HuH-7.5 (cell line): ENCODE measurements around the gene GMEB1.
"Not testable (repeated sequence)": the region's sequence is repeated elsewhere in the genome, so short reads cannot be mapped to it uniquely, and the experiment has no call there.

Experiments used
- DNase-seq: peaks from one replicate; pipeline ENCODE4 v3.0.0; 2011; ENCODE audit warnings: low spot score

Gene GMEB1, protein sequence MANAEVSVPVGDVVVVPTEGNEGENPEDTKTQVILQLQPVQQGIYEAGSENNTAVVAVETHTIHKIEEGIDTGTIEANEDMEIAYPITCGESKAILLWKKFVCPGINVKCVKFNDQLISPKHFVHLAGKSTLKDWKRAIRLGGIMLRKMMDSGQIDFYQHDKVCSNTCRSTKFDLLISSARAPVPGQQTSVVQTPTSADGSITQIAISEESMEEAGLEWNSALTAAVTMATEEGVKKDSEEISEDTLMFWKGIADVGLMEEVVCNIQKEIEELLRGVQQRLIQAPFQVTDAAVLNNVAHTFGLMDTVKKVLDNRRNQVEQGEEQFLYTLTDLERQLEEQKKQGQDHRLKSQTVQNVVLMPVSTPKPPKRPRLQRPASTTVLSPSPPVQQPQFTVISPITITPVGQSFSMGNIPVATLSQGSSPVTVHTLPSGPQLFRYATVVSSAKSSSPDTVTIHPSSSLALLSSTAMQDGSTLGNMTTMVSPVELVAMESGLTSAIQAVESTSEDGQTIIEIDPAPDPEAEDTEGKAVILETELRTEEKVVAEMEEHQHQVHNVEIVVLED

DNA sequence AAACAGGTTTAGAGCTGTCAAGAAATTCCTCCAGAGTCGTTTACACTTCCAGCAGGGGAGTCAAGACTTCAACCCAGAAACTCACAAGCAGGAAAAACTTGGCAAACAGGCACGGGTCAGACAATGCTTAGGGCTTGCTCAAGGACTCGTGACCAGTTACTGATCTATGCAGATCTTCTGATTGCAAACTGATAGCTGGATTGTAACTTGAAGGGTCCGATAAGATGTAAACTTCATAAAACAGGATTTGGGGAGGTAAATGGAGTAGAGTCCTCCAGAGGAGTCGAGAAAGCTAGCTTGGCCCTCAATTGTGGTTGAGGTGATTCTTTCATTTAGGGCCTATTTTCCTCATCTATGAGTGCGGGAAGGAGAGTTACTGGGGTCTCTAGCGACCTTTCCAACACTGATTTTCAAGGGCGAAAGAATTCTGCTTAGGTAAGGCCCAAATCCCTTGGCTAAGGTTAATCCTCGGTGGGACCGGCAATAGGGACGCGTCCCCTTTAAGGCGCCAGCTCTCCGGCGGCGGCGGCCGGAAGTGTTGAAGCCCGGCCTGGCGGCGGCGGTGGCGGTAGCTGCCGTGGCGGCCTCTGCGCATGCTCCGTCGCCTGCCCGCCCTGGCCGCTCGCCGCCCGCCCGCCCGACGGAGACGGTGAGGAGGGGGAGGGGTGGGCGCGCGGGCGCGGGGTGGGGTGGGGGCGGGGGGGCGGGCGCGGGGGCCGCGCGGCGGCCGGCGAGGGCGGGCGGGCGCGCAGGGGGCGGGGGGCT is at the start of gene GMEB1:
GMEB1 (plus strand) TSS at position 594 of the 765 bp plus-strand sequence. CDS start 14,829 bp downstream, outside the sequence.
- peak; percentile 88 for DNase-seq

DNA sequence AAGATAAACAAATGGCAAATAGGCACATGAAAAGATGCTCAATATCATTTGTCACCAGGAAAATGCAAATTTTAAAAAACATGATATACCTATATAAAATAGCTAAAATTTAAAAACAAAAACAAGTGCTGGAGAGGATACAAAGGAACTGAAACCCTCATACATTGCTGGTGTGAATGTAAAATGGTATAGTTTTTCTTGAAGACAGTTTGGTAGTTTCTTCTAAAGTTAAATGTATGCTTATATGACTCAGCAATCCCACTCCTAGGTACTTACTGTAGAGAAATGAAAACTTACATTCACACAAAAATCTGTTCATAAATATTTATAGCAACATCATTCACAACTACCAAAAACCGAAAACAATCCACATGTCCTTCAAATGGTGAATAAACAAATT is 36.9 kb upstream of the GMEB1 start:
- no peak for DNase-seq

DNA sequence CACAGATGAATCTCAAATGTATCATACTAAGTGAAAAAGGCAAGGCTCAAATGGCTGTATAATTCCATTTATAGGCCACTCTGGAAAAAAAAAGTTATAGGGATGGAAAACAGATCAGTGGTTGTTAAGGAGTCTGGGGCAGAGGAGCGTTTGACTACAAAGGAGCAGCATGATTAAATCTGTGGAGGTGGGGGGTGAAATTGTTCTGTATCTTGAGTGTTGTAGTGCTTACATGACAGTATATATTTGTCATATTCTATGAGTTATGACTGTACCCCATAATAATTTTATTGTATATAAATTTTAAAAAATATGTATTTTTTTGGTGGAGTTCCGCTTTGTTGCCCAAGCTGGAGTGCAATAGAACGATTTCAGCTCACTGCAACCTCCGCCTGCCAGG is 36.0 kb upstream of the GMEB1 start:
- DNase-seq: no peak

DNA sequence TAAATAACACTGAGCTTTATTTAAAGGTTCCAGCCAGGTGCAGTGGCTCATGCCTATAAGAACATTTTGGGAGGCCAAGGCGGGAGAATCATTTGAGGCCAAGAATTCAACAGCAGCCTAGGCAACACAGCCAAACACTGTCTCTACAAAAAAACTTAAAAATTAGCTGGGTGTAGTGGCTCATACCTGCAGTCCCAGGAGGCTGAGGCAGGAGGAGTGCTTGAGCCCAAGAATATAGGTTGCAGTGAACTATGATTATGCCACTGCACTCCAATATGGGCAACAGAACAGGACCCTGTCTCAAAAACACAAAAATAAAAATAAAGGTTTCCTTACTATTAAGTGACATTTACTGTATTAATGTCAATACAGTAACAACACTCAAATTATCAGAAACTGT is 27.8 kb upstream of the GMEB1 start:
- DNase-seq: no peak

DNA sequence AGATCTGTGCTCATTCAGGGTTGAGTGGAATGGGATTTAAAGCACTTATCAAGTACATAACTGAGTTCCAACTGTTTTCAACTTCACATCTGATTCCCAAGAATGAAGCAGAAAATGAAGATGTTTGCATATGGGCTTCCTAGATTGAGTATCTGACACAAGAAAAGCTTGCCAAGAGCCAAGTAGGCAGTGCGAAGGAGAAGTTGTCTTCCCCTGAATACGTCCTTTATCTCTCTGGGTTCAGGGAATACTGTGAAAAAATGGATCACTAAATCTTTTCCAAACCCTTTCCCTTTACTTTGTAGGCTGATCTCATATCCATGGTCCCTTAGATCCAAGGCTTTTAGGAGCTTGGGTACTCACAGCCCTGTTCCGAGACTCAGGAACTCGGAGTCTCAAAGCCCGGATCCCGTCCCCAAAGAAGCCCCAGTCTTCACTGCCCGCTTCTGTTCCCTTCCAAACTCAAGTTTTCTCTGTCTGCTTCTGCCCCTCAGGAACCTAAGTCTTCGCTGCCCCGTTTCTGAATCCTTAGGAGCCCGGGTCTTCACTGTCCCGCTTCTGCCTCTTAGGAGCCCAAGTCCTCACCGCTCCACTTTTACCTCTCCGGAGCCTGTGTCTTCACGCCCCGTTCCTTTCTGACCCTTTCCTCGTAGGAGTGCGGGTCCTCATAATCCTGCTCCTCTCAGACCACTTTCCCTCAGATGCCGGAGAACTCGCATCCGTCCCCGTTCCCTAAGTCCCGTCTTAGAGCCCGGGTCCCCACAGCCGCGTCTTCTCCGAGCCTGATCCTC is 26.3 kb upstream of the GMEB1 start:
- DNase-seq: no peak

DNA sequence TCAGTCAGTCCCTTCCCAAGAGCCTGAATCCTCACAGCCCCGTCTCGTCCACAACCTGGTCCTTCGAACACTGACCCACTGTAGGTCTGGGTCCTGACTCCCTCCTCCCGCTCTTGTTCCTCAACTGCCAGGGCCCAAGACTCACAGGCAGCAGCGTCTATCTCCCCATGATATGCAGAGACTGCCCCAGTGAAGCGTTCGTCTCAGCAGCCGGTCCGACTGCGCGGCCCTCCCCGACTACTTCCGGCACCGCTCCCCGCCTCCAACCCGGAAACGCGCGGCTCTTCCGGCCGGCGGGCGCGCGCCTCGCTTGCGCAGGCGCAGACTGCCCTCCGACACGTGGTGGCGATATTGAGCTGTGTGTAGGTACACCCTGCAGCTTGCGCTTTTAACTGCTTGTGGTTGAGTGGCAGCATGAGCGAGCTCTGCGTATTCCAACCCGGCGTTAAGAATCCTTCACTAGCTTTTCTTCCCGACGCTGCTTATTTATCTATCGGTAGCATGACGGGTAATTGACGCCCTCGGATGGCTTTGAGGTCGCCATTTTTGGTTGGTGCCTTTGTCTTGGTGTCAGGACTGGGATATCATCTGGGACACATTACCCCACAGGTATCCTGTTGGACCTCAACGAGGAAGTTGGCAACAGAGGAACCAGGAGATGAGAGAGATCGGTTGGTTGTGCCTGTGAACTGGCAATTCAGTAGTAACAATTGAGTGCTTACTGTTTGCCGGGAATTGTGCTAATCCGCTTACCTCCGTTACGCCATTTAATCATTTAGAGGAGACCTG is 25.5 kb upstream of the GMEB1 start, which contains the start of gene TAF12:
TAF12 (minus strand) TSS at position 221 of the 789 bp plus-strand sequence. CDS start 20,986 bp downstream, outside the sequence.
- DNase-seq: peak; percentile 74

DNA sequence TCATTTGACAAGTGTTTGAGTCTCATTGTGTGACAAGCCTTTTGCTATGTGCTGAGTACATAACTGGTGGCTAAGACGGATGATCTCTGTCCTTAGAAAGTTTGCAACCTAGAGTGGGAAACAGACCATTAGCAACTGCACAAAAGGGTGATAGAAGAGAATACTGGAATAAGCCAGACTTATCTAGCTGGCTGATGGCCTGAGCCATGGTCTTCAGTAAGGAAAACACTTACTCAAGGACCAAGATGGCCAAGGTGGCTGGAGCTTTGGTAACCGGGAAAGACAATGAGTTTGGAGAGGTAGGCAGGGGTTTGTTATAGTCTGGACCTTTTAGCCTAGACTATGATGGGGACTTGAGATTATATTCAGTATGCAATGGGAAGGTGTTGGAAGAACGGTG is 24.1 kb upstream of the GMEB1 start:
- DNase-seq: no peak

DNA sequence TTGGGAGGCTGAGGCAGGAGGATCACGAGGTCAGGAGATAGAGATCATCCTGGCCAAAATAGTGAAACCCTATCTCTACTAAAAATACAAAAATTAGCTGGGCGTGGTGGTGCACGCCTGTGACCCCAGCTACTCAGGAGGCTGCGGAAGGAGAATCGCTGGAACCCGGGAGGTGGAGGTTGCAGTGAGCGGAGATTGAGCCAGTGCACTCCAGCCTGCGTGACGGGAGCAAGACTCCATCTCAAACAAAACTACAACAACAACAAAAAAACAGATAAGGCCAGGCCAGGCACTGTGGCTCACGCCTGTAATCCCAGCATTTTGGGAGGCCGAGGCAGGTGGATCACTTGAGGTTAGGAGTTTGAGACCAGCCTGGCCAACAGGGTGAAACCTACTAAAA is 23.2 kb upstream of the GMEB1 start:
- not testable (repeated sequence) for DNase-seq

DNA sequence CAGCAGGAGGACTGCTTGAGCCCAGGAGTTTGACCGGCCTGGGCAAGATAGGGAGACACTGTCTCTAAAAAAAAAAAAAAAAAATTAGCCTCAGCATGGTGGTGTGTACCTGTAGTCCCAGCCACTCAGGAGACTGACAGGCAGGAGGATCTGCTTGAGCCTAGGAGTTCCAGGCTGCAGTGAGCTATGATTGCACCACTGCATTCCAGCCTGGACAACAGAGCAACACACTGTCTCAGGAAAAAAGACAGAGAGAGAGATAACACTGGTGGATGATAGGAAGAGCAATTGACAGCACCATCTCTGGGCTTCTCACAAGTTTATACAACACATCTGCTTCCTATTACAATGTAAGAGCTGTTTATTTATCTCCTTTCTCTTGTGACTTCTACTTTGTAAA is 22.5 kb upstream of the GMEB1 start:
- DNase-seq: no peak

DNA sequence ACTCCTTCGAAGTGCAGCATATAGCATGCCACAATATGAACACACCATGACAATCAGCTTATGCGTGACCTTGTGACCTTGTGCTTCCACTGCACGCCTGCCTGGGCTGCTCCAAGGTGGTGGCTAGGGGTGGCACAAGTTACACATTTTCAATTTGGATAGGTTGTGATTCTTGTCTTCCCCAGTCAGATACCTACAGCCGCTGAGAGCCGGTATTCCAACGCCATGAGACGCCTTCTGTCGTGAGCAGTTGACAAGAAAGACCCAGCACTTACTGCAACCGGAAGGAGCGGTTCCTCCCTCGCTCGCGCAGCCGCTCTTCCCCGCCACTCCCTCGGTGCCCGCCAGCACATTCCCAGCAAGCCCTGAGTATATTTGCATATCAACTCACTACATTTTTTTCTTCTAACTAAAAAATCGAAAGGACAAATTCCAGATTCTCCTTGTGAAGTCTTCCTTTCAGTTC is 20.5 kb upstream of the GMEB1 start:
- peak; percentile 71 for DNase-seq

DNA sequence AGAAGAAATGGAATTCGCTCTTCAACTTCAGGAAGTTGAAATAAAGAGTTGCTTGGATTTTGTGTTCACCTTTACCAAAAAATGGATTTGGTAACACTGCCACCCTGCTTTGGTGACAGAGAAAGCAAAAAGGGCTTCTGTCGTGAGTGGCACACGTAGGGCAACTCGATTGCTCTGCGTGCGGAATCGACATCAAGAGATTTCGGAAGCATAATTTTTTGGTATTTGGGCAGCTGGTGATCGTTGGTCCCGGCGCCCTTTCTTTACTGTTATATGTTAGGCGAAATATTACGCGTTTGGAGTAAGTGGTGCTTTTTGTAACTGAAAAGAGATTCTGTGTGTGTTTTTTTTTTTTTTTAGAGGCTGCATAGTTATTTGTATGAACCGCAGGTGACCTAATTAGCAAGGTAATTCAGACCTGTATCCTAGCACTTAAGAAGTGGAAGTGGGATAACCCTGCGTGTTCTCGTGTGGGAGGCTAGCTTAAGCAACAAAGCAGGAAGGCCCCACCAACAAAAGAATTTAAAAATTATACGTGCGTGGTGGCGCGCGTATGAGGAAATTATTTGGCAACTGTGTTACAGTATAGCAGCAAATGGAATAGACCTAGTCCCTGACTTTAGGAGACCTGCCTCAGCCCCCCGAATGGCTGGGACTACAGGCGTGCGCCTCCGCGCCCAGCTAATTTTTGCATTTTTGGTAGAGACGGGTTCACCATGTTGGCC is 19.9 kb upstream of the GMEB1 start, which contains the start of gene RNU11:
RNU11 (plus strand) TSS at position 127 of the 725 bp plus-strand sequence.
- peak; percentile 48 for DNase-seq

DNA sequence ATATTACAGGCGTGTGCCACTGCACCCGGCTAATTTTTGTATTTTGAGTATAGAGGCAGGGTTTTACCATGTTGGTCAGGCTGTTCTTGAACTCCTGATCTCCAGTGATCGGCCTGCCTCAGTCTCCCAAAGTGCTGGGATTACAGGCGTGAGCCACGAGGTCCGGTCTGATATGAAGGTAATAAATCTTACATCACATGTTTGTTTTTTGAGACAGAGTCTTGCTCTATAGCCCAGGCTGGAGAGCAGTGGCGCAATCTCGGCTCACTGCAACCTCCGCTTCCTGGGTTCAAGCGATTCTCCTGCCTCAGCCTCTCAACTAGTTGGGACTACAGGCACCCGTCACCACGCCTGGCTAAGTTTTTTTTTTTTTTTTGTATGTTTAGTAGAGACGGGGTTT is 15.5 kb upstream of the GMEB1 start:
- not testable (repeated sequence) for DNase-seq

DNA sequence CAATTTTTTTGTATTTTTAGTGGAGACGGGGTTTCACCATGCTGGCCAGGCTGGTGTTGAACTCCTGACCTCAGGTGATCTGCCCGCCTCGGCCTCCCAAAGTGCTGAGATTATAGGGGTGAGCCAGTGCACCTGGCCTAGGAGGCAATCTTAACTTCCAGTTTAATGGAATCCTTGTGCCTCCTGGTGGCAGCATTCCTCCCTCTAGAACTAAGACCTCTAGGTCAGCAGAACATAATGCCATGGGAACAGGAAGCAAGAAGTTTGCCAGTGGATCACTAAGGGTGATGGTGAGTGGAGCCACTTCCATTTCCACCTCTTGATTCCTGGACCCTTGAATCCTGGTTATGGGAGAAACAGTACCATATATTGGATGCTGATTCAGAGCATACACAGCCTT is 14.7 kb upstream of the GMEB1 start:
- not testable (repeated sequence) for DNase-seq

DNA sequence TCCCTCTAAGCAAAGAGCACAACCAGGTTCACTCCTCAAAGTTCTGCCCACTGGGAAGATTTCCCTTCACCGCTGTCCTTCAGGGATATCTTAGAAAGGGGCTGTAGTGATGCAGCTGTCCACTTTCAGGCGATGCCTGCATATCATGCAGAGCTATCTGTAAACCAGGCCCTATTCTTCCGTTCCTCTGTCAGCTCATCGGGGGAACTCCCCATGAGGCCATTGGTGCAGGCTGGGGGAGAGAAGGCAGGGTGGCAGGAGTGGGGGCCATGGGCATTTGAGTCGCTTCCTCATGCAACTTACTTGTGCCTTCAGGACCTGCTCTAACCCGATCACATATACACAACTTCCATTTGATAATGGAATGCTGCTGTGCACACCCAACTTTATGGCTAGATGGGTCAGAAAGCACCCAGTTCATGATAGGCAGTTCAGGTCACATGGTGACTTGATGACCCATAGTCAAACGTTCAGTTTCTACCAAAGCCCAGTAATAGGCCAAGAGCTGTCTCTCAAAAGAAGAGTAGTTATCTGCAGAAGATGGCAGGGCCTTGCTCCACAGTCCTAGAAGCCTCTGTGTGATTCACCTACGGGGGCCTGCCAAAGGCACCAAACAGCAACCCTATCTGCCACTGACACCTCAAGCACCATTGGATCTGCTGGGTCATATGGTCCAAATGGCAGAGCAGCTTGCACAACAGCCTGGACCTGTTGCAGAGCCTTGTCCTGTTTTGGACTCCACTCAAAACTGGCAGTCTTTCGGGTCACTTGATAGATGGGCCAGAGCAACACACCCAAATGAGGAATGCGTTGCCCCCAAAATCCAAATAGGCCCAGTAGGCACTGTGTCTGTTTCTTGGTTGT is 12.9 kb upstream of the GMEB1 start:
- not testable (repeated sequence) for DNase-seq

DNA sequence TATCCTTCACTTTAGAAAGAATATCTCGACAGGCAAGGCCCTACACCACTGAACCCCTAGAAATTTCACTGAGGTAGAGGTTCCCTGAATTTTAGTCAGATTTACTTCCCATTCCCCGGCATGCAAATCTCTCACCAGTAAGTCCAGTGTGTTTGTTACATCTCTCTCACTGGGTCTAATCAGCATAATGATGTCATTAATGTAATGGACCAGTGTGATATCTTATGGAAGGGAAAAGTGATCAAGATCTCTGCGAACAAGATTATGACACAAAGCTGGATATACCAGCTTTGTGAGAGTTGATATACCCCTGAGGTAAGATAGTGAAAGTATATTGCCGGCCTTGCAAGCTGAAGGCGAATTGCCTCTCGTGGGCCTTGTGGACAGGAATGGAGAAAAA is 12.2 kb upstream of the GMEB1 start:
- DNase-seq: no peak

DNA sequence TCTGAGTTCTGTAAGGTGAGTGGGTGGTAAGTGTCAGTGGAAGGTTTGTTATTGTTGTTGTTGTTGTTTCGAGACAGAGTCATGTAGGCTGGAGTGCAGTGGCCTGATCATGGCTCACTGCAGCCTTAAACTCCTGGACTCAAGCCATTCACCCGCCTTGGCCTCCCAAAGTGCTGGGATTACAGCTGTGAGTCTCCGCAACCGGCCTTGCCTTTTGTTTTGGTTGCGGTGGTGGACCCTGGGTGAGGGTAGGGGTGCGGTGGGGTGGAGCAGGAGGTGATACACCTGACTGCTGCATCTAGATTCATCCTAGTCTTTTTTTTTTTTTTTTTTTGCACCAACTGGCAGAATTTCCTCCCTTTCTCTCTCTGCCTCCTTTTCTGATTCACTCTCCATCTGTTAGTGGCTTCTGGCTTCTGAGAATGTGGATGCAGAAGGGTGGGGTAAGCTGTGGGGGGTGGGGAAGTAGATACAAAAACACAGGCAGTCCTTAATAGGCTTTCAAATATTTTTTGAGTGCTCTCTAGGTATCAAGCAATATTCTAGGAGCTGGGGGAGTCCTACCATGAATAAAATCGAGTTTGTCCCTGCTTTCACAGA is 4.6 kb upstream of the GMEB1 start:
- no peak for DNase-seq

DNA sequence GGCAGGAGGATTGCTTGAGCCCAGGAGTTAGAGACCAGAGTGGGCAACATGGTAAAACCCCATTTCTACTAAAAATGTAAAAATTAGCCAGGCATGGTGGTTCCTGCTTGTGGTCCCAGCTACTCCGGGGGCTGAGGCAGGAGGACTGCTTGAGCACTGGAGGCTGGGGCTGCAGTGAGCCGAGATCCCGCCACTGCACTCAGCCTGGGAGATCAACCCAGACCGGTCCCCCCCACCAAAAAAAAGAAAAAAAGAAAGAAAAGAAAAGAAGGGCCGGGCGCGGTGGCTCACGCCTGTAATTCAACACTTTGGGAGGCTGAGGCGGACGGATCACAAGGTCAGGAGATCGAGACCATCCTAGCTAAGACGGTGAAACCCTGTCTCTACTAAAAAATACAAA is 1.8 kb upstream of the GMEB1 start:
- DNase-seq: no peak

DNA sequence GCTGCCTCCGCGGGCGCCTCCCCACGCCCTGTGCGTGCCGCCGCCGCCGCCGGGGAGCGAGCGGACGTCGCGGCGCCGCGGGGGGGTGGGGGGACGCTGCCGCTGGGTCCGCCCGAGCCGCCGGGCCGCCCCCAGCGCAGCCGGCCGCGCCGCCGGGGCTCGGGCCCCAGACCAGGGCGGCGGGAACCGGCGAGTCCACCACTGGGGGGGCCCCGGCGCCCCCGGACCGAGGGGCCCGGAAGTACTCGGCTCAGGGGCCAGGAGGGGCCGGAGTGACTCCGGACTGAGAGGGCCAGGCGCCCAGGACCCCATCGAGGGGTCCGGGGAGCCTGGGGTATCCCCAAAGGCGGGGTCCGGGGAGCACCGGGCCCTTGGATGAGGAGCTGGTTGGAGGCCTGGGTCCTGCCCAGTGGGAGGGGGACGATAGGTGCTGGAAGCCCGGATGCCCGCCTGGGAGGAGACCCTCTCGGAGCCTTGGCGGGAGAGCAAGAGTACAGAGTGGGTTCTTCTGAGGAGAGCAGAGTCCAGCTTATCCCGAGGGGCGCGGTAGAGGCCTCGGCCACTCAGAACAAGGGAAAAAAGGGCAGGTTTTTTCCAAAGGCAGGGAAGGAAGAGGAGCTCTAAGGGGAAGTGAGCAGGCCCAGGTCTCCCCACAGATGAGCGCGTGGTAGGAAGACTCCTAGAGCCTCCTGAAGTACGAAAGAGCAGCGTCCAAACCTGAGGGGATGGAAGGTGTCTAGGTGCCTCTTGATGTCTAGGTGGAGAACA is 556 bp downstream of the GMEB1 start:
- peak; percentile 42 for DNase-seq
